Right hindlimb (tissue), 1 donor: ENCODE results near the gene LMBRD1.
"Not testable (repeated sequence)": the region's sequence is repeated elsewhere in the genome, so short reads cannot be mapped to it uniquely, and the experiment has no call there.

Source experiments
- DNase-seq: peaks from one replicate; pipeline ENCODE4 v3.0.0-alpha.2; 2018

LMBRD1 gene

GRCh38 chr6:69732640-69733039 is 64.2 kb downstream of the LMBRD1 start:
- DNase-seq: no peak

- DNase-seq: no peak
Measured at GRCh38 chr6:69732045-69732444, 64.8 kb downstream of the LMBRD1 start.

- no peak for DNase-seq
Measured at GRCh38 chr6:69729870-69730449, 66.8 kb downstream of the LMBRD1 start.

GRCh38 chr6:69722683-69723082 is 74.1 kb downstream of the LMBRD1 start:
- no peak for DNase-seq

- no peak for DNase-seq
Measured at GRCh38 chr6:69719602-69720193, 77.1 kb downstream of the LMBRD1 start.

- no peak for DNase-seq
Measured at GRCh38 chr6:69706724-69707123, 90.1 kb downstream of the LMBRD1 start.

GRCh38 chr6:69705954-69706353 is 90.9 kb downstream of the LMBRD1 start:
- no peak for DNase-seq

GRCh38 chr6:69704916-69705315 is 91.9 kb downstream of the LMBRD1 start:
- DNase-seq: no peak

- DNase-seq: no peak
Measured at GRCh38 chr6:69699655-69700054, 97.2 kb downstream of the LMBRD1 start.

GRCh38 chr6:69696273-69696672 is 100.5 kb downstream of the LMBRD1 start:
- no peak for DNase-seq

- no peak for DNase-seq
Measured at GRCh38 chr6:69693762-69694161, 103.0 kb downstream of the LMBRD1 start.

GRCh38 chr6:69690986-69691385 is 105.8 kb downstream of the LMBRD1 start:
- DNase-seq: no peak

- no peak for DNase-seq
Measured at GRCh38 chr6:69680302-69680701, 116.5 kb downstream of the LMBRD1 start.

GRCh38 chr6:69673298-69673697 is 123.5 kb downstream of the LMBRD1 start:
- no peak for DNase-seq

- DNase-seq: no peak
Measured at GRCh38 chr6:69668916-69669315, 127.9 kb downstream of the LMBRD1 start.

- not testable (repeated sequence) for DNase-seq
Measured at GRCh38 chr6:69666779-69667178, 130.0 kb downstream of the LMBRD1 start.

GRCh38 chr6:69665437-69665836 is 131.4 kb downstream of the LMBRD1 start:
- no peak for DNase-seq

- DNase-seq: no peak
Measured at GRCh38 chr6:69664551-69664950, 132.3 kb downstream of the LMBRD1 start.

- DNase-seq: no peak
Measured at GRCh38 chr6:69663215-69663614, 133.6 kb downstream of the LMBRD1 start.

- no peak for DNase-seq
Measured at GRCh38 chr6:69650703-69651102, 146.1 kb downstream of the LMBRD1 start.

- DNase-seq: no peak
Measured at GRCh38 chr6:69647726-69648125, 149.1 kb downstream of the LMBRD1 start.

GRCh38 chr6:69643688-69644087 is 153.1 kb downstream of the LMBRD1 start:
- DNase-seq: no peak

- DNase-seq: no peak
Measured at GRCh38 chr6:69632932-69633331, 163.9 kb downstream of the LMBRD1 start.

GRCh38 chr6:69631552-69632346 is 165.1 kb downstream of the LMBRD1 start:
- DNase-seq: no peak
